Esophagus mucosa (tissue), 1 donor: Measurements from ENCODE around the gene CLCN2. TPM values are rescaled to one million over a fixed set of nuclear protein-coding genes. Genes with fewer than 3 reads are reported as not detected.
A peak's percentile ranks its signal among the peaks of the same experiment; 100 is the strongest.
"Not testable (repeated sequence)": the region's sequence is repeated elsewhere in the genome, so short reads cannot be mapped to it uniquely, and the experiment has no call there.

ENCODE experiments used
- ATAC-seq: fragments of 200-7000 bp; cut with Tn5 transposase; one replicate; pipeline ENCODE4 v1.9.1; 2020
- total RNA-seq: library from RNA; stranded (reverse); gene quantifications from one replicate; pipeline ENCODE4 v1.2.4, GENCODE V29; 2023
- donor health status: DM: yes; HTN: yes; CAD: no.

Gene CLCN2
- total RNA-seq, 1 donor from 2014 or later, result 3.4 TPM

DNA sequence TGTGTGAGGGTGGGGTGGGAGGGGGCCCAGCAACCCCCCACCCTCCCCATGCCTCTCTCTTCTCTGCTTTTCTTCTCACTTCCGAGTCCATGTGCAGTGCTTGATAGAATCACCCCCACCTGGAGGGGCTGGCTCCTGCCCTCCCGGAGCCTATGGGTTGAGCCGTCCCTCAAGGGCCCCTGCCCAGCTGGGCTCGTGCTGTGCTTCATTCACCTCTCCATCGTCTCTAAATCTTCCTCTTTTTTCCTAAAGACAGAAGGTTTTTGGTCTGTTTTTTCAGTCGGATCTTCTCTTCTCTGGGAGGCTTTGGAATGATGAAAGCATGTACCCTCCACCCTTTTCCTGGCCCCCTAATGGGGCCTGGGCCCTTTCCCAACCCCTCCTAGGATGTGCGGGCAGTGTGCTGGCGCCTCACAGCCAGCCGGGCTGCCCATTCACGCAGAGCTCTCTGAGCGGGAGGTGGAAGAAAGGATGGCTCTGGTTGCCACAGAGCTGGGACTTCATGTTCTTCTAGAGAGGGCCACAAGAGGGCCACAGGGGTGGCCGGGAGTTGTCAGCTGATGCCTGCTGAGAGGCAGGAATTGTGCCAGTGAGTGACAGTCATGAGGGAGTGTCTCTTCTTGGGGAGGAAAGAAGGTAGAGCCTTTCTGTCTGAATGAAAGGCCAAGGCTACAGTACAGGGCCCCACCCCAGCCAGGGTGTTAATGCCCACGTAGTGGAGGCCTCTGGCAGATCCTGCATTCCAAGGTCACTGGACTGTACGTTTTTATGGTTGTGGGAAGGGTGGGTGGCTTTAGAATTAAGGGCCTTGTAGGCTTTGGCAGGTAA is 15.9 kb downstream of the CLCN2 start:
- ATAC-seq, result peak; percentile 86

GRCh38 chr3:184344579-184345316 is 16.7 kb downstream of the CLCN2 start:
- ATAC-seq, result no peak

DNA sequence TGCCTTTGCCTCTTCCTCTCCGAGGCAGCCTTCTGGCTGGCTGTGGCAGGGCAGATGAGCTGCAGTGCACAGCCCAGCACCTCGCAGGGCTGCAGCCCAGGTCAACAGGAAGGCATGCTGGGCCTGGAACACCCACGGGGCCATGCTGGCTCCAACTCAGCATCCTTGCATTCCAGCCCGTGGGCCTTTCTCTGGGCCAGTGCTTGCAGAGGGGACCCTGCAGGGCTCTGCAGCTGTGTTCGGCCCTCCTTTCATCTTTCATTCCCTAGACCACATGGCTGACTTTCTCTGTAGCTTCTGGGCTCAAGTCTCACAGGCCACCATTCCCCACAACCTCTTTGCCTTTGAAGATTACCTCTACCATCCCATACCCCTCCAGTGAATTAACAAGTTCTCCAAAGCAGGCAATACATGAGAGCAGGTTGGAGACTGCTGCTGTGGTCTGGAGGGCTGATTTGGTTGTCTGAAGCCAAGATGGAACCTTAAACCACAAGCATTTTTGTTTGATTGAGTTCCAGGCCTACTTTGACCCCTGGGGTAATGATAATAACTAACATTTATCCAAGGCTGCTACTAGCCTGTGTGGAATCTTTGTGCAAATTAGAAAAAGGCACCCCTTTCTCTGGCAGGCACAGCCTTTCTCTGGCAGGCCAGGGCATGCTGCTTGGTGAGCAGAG is 18.1 kb downstream of the CLCN2 start:
- no peak for ATAC-seq

GRCh38 chr3:184341925-184342324 is 19.5 kb downstream of the CLCN2 start:
- peak; percentile 74 for ATAC-seq

GRCh38 chr3:184339451-184340135 is 21.8 kb downstream of the CLCN2 start:
- not testable (repeated sequence) for ATAC-seq

GRCh38 chr3:184339001-184339400 is 22.4 kb downstream of the CLCN2 start:
- ATAC-seq, result no peak

DNA sequence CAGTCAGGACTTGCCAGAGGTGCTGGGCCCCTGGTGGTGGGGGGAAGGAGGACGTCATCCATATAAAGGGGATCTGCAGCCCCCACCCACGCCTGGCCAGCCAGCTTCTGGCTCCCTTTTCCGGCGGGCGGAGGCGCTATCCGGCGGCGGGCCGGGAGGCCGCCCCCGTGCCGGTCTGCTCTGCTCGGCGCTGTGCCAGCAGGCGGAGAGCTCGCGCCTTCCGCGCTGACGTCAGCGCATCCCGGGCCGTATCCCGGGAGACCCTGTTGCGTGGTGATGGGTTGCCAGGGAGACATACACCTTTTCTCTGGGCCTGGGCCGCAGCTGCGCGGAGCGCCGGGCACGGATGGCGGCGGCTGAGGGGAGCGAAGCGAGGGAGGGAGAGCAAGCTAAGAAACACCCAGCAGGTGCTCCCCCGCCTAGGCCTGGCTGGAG is 22.9 kb downstream of the CLCN2 start:
- peak; percentile 10 for ATAC-seq

- no peak for ATAC-seq
Measured at GRCh38 chr3:184337981-184338380, 23.4 kb downstream of the CLCN2 start.

DNA sequence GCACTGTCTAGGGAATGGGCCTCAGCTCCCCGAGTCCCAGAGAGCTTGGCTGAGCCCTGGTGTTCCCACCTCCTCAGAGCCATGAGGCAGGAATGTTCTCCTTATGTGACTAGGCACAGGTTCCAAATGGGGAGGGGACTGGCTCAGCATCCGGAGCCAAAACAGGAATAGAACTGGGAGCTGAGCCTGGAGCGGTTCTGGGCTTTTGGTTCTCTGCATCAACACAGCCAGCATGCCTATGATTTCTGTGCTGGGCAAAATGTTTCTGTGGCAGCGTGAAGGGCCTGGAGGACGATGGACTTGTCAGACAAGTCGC is 24.0 kb downstream of the CLCN2 start, which contains the start of gene FAM131A:
TSS of gene FAM131A (plus strand) at position 202 of the 316 bp plus-strand sequence. CDS start at position 233, 31 bp downstream.
- ATAC-seq, result no peak

DNA sequence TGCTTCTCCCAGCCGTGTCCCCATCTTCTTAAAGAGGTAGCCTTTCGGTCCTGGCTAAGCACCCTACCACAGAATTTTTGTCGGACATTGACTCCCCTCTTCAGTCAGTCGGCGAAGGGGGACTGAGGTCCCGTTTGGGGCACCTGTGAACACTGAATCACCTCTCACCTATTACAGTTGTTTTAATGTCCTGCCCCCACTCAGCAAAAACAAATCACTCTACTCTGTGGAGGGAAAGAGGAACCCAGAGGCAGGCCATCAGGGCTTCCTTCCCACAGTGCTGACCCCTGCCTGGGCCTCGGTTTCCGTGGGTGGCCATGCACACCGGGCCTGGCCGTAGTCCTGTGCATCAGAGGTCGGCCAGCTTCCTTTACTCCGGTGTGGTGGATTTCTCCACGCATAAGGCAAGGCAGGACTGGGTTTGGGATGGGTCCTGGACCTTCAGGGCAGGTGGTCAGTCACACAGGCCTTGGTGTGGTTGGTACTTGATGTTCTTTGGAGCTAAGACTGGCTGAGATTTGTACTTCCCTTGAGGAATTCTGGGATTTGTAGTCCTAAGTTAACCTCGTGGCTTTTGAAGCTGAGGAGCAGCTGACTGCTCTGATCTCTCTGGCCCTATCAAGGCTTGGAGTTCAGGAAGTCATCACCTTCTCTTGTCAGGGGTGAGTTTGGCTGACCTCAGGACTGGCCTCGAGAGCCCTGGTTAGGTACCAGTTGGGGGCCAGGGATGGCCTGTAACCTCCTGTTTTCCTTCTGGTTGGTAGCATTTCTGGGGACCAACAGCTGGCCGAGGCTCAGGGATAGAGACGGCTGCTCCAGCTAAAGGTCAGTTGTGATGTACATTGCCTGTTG is 24.6 kb downstream of the CLCN2 start:
- peak; percentile 1 for ATAC-seq

- ATAC-seq, result peak; percentile 75
Measured at GRCh38 chr3:184335661-184336546, 25.5 kb downstream of the CLCN2 start.

DNA sequence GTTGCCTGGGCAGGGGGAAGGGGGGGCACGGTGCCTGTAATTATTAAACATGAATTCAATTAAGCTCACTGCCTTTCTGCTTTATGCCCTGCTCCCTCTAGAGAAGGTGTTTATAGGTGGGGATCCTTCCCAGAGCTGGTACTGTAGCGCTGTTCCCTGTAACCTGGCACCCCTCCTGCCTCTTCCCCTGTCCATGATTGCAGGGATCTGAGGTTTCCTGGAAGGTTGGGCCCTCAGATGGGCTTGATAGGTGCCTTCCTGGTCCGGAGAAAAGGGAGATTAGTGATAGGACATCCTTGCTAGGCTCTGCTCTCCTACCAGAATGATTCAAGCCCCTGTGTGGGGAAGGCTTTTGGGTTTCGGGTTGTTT is 26.1 kb downstream of the CLCN2 start:
- ATAC-seq, result no peak

DNA sequence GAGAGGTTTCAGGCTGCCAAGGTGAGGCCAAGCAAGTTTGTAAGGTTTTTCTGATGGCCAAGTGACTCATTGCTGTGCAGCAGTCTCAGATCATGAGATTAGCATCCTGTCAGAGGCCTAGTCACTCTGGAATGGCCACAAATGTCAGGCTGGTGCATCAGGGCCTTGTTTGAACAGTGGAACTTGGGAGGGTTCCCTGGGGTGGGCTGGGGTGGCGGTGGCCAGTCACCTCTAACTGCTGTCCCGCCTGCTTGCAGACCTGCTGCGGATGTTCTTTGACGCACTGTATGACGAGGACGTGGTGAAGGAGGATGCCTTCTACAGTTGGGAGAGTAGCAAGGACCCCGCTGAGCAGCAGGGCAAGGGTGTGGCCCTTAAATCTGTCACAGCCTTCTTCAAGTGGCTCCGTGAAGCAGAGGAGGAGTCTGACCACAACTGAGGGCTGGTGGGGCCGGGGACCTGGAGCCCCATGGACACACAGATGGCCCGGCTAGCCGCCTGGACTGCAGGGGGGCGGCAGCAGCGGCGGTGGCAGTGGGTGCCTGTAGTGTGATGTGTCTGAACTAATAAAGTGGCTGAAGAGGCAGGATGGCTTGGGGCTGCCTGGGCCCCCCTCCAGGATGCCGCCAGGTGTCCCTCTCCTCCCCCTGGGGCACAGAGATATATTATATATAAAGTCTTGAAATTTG is 26.8 kb downstream of the CLCN2 start:
- peak; percentile 49 for ATAC-seq

DNA sequence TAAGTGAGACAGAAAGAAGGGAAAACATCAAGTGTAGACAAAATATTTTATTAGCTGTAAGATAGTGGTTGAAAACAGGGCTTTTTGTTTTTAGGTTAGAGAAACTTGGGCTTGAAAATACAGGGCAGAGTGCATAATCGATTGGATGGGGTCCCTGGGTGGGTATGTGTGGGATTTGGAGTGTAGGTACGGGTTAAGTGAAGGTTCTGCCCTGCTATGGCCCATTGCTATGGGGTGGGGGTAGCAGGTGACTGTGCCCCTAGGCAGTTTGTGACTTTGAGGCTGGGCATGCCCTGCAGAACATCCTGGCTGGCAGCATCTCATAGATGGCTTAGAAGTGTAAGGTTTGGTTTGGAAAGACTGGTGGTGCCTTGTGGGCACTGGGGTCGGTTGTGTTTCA is 27.7 kb downstream of the CLCN2 start:
- ATAC-seq, result no peak

DNA sequence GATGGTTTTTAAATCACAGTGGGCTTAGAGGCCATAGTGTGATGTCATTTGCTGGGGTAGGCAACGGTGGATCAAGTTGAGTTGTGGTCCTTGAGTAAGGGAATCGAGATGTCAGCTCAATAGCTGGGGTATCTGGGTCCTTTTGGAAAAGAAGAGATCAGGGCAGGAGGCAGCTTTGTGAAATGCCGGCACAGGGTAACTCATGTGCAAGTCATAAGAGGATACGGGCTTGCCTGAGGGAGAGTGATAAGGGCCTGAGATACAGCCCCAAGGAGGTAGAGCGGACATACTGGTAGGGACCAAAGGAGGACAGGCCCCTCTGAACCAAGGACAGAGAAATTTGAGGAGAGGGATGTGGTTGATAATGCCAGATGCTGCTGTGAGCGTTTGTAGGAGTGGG is 28.2 kb downstream of the CLCN2 start:
- ATAC-seq, result no peak

DNA sequence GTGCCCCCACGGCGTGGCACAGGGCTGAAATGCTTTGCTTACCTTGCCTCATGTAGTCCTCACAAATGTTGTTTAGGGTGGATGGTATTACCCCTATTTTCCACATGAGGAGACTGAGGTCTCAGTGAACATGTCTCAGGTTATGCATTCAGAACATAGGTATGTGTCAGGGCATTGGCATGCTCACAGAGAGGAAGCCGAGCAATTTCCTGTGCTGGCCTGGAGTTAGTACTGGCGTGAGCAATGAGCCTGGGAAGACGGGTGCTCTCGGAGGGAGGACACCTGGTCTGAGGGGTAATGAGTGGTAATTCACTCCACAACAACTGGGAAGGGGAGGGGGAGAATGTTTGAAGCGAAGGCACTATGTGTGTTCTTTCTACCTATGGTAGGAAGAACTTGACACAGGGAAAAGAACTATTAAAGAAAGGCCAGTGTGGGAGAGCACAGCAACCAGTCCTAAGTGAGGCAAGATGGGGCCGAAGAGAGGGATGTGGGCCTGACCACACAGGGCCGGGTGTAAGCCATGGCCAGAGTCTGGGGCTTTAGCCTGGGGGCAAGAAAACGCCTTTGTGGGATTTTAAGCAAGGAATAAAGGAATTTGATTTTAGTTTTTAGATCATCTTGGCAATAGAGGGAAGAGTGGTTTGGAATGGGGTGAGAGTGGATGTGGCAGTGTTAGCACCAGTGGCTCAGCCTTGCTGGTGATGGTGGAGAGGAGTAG is 28.9 kb downstream of the CLCN2 start:
- ATAC-seq, result no peak

DNA sequence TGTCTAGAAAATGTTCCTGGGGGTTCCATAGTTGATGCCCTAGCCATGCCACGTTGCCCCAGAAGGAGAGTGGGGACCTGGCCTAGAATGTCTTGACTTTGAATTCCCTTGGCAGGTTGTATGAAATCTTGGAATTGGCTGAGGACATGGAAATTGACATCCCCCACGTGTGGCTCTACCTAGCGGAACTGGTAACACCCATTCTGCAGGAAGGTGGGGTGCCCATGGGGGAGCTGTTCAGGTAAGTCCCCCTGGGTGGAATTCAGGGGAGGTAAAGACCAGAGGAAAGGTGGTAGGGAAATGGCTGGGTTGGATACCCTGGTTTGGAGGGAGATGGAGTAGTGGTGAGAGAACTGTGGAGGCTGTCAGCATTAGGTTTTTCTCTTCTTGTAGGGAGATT is 32.9 kb downstream of the CLCN2 start:
- no peak for ATAC-seq

GRCh38 chr3:184327171-184327570 is 34.2 kb downstream of the CLCN2 start:
- ATAC-seq, result no peak

- peak; percentile 17 for ATAC-seq
Measured at GRCh38 chr3:184325715-184326369, 35.6 kb downstream of the CLCN2 start.
